Neural cell (in vitro differentiated cells): Measurements from ENCODE around the gene EMILIN1.

ENCODE experiments used
- EZH2 ChIP-seq: fragments of 200-600, 300-800 bp; shearing (Covaris generic), sonication (generic); IDR thresholded peaks from 2 replicates; pipeline ENCODE4 v1.6.1; 2014; ENCODE audit warnings: antibody characterized with exemption, low read length, borderline replicate concordance, mild to moderate bottlenecking; ENCODE audit not compliant: insufficient read depth, poor library complexity, severe bottlenecking
- POLR2AphosphoS5 ChIP-seq: IDR thresholded peaks from 2 replicates; pipeline ENCODE4 v1.6.1; 2012
- REST ChIP-seq: IDR thresholded peaks from 2 replicates; pipeline ENCODE4 v1.6.1; 2012; ENCODE audit warnings: borderline replicate concordance

- TF ChIP-seq POLR2AphosphoS5 = no peak
- no peak for TF ChIP-seq EZH2
- TF ChIP-seq REST = no peak
Observed at GRCh38 chr2:27100036-27100435, 21.6 kb downstream of the EMILIN1 start.
